Muscle layer of duodenum (tissue), 2 donors: ENCODE measurements around the gene DISC1.

ENCODE experiments used
- H3K27ac ChIP-seq: one replicate; pipeline ENCODE4 v1.7.0; 2013; ENCODE audit warnings: mild to moderate bottlenecking, low read length
- H3K27me3 ChIP-seq: one replicate; pipeline ENCODE4 v1.7.0; 2013; ENCODE audit warnings: low read depth, mild to moderate bottlenecking, control low read depth, low read length
- H3K36me3 ChIP-seq, 2 donors: one replicate each; pipeline ENCODE4 v1.7.0; 2013; ENCODE audit warnings: low read length in 2 of 2, control low read depth in 1 of 2, mild to moderate bottlenecking in 1 of 2; ENCODE audit not compliant: insufficient read depth in 2 of 2, control insufficient read depth in 1 of 2
- H3K4me1 ChIP-seq, 2 donors: one replicate each; pipeline ENCODE4 v1.7.0; 2013; ENCODE audit warnings: low read length in 2 of 2, mild to moderate bottlenecking in 2 of 2, control low read depth in 1 of 2, moderate library complexity in 1 of 2; ENCODE audit not compliant: insufficient read depth in 2 of 2, control insufficient read depth in 1 of 2
- H3K4me3 ChIP-seq, 2 donors: one replicate each; pipeline ENCODE4 v1.7.0; 2013; ENCODE audit warnings: low read length in 2 of 2, low read depth in 1 of 2, mild to moderate bottlenecking in 1 of 2
- H3K9me3 ChIP-seq, 2 donors: one replicate each; pipeline ENCODE4 v1.7.0; 2013; ENCODE audit warnings: low read length in 2 of 2, control low read depth in 1 of 2, mild to moderate bottlenecking in 1 of 2; ENCODE audit not compliant: control insufficient read depth in 1 of 2
- donor health status: healthy.

The DISC1 gene

GRCh38 chr1:231921646-231922345, 295.2 kb downstream of the DISC1 start:
- H3K27ac ChIP-seq, result no peak overlapping the region
- no peaks in the 10 kb centered on the region for H3K9me3 ChIP-seq
- H3K27me3 ChIP-seq, result no peaks in the 10 kb centered on the region
- no peaks in the 10 kb centered on the region for H3K36me3 ChIP-seq
- H3K4me1 ChIP-seq, result no peaks in the 10 kb centered on the region
- no peak overlapping the region for H3K4me3 ChIP-seq

GRCh38 chr1:231923491-231924041, 297.0 kb downstream of the DISC1 start:
- no peaks in the 10 kb centered on the region for H3K4me1 ChIP-seq
- H3K4me3 ChIP-seq, result no peak overlapping the region
- H3K27me3 ChIP-seq, result no peaks in the 10 kb centered on the region
- H3K27ac ChIP-seq, result no peak overlapping the region
- H3K36me3 ChIP-seq, result no peaks in the 10 kb centered on the region
- no peaks in the 10 kb centered on the region for H3K9me3 ChIP-seq

- H3K27ac ChIP-seq, result no peak overlapping the region
- H3K36me3 ChIP-seq, result no peaks in the 10 kb centered on the region
- no peaks in the 10 kb centered on the region for H3K27me3 ChIP-seq
- H3K4me3 ChIP-seq, result no peak overlapping the region
- H3K9me3 ChIP-seq, result no peaks in the 10 kb centered on the region
- H3K4me1 ChIP-seq, result no peaks in the 10 kb centered on the region
Observed at GRCh38 chr1:231924180-231924579, 297.6 kb downstream of the DISC1 start.

GRCh38 chr1:231925864-231926263, 299.3 kb downstream of the DISC1 start:
- H3K27me3 ChIP-seq, result no peaks in the 10 kb centered on the region
- peaks cover 0 to 6% of the 10 kb centered on the region in 2 donors for H3K4me1 ChIP-seq
- no peaks in the 10 kb centered on the region for H3K36me3 ChIP-seq
- H3K27ac ChIP-seq, result no peak overlapping the region
- no peak overlapping the region for H3K4me3 ChIP-seq
- no peaks in the 10 kb centered on the region for H3K9me3 ChIP-seq

- H3K4me1 ChIP-seq, result peaks cover 0 to 6% of the 10 kb centered on the region in 2 donors
- no peaks in the 10 kb centered on the region for H3K36me3 ChIP-seq
- H3K27me3 ChIP-seq, result no peaks in the 10 kb centered on the region
- no peak overlapping the region for H3K27ac ChIP-seq
- H3K9me3 ChIP-seq, result no peaks in the 10 kb centered on the region
- no peak overlapping the region for H3K4me3 ChIP-seq
Observed at GRCh38 chr1:231926340-231926739, 299.8 kb downstream of the DISC1 start.

GRCh38 chr1:231926933-231927332, 300.3 kb downstream of the DISC1 start:
- Histone ChIP-seq H3K27me3 (no peaks in the 10 kb centered on the region), H3K36me3 (no peaks in the 10 kb centered on the region), H3K4me3 (no peak overlapping the region), H3K27ac (no peak overlapping the region), H3K4me1 (peaks cover 0 to 6% of the 10 kb centered on the region in 2 donors), H3K9me3 (peaks cover 0 to 3% of the 10 kb centered on the region in 2 donors)

- Histone ChIP-seq H3K9me3 (peaks cover 0 to 5% of the 10 kb centered on the region in 2 donors), H3K4me3 (no peak overlapping the region), H3K36me3 (no peaks in the 10 kb centered on the region), H3K27me3 (no peaks in the 10 kb centered on the region), H3K4me1 (peaks cover 0 to 6% of the 10 kb centered on the region in 2 donors), H3K27ac (no peak overlapping the region)
Observed at GRCh38 chr1:231927431-231927830, 300.8 kb downstream of the DISC1 start.

- Histone ChIP-seq H3K9me3 (peaks cover 0 to 5% of the 10 kb centered on the region in 2 donors), H3K36me3 (no peaks in the 10 kb centered on the region), H3K27me3 (no peaks in the 10 kb centered on the region), H3K4me3 (no peak overlapping the region), H3K27ac (no peak overlapping the region), H3K4me1 (peaks cover 0 to 6% of the 10 kb centered on the region in 2 donors)
Observed at GRCh38 chr1:231929311-231929710, 302.7 kb downstream of the DISC1 start.

- Histone ChIP-seq H3K36me3 (no peaks in the 10 kb centered on the region), H3K9me3 (peaks cover 0 to 5% of the 10 kb centered on the region in 2 donors), H3K27me3 (no peaks in the 10 kb centered on the region), H3K4me3 (no peak overlapping the region), H3K27ac (no peak overlapping the region), H3K4me1 (peaks cover 5 to 6% of the 10 kb centered on the region in 2 donors)
Observed at GRCh38 chr1:231930257-231930947, 303.8 kb downstream of the DISC1 start.

GRCh38 chr1:231931146-231931545, 304.6 kb downstream of the DISC1 start:
- Histone ChIP-seq H3K27me3 (no peaks in the 10 kb centered on the region), H3K36me3 (no peaks in the 10 kb centered on the region), H3K4me3 (no peak overlapping the region), H3K4me1 (peaks cover 5 to 6% of the 10 kb centered on the region in 2 donors), H3K9me3 (peaks cover 0 to 5% of the 10 kb centered on the region in 2 donors), H3K27ac (no peak overlapping the region)

- H3K27ac ChIP-seq, result no peak overlapping the region
- H3K27me3 ChIP-seq, result no peaks in the 10 kb centered on the region
- H3K4me3 ChIP-seq, result no peak overlapping the region
- peaks cover 5 to 6% of the 10 kb centered on the region in 2 donors for H3K4me1 ChIP-seq
- H3K9me3 ChIP-seq, result peaks cover 0 to 5% of the 10 kb centered on the region in 2 donors
- H3K36me3 ChIP-seq, result no peaks in the 10 kb centered on the region
Observed at GRCh38 chr1:231931846-231932454, 305.4 kb downstream of the DISC1 start.
